Heart left ventricle (tissue), 16 donors: ENCODE data around the gene TMIE. TPM values are rescaled to one million over a fixed set of nuclear protein-coding genes. Genes with fewer than 3 reads are reported as not detected.
A peak's percentile ranks its signal among the peaks of the same experiment; 100 is the strongest.

Experiments
- ATAC-seq, 4 donors: fragments of 200-7000 bp; cut with Tn5 transposase; one replicate each; pipeline ENCODE4 v1.9.1; 2020 to 2022; ENCODE audit warnings: moderate library complexity in 4 of 4, mild to moderate bottlenecking in 3 of 4, moderate number of reproducible peaks in 1 of 4
- DNase-seq, 5 donors: peaks; one replicate each; pipeline ENCODE4 v3.0.0-alpha.2; 2020
- H3K27ac ChIP-seq, 12 donors: fragments of 200-600 bp; sonication (generic) in 4 of 12; one replicate each; pipeline versions ENCODE4 v1.5.0 to v1.8.0; 2016 to 2022; ENCODE audit warnings: mild to moderate bottlenecking in 2 of 12
- H3K27me3 ChIP-seq, 9 donors: fragments of 200-600 bp; sonication (generic) in 2 of 9; one replicate each; pipeline versions ENCODE4 v1.5.1 to v1.8.0; 2016 to 2022; ENCODE audit warnings: mild to moderate bottlenecking in 3 of 9
- H3K36me3 ChIP-seq, 9 donors: fragments of 200-600 bp; sonication (generic) in 2 of 9; one replicate each; pipeline versions ENCODE4 v1.5.0 to v1.8.0; 2018 to 2022; ENCODE audit warnings: mild to moderate bottlenecking in 2 of 9
- H3K4me1 ChIP-seq, 12 donors: fragments of 200-600 bp; sonication (generic) in 4 of 12; one replicate each; pipeline versions ENCODE4 v1.5.0 to v1.8.0; 2016 to 2022; ENCODE audit warnings: mild to moderate bottlenecking in 3 of 12
- H3K4me3 ChIP-seq, 12 donors: fragments of 200-600 bp; sonication (generic) in 4 of 12; one replicate each; pipeline versions ENCODE4 v1.5.0 to v1.8.0; 2017 to 2022; ENCODE audit warnings: mild to moderate bottlenecking in 9 of 12, moderate library complexity in 4 of 12
- H3K9me3 ChIP-seq, 12 donors: fragments of 200-600 bp; sonication (generic) in 4 of 12; one replicate each; pipeline versions ENCODE4 v1.5.0 to v1.8.0; 2016 to 2022; ENCODE audit warnings: mild to moderate bottlenecking in 1 of 12
- POLR2A ChIP-seq, 2 donors: fragments of 450-650 bp; IDR thresholded peaks; one replicate each; pipeline ENCODE4 v1.6.1; 2017; ENCODE audit warnings: antibody characterized with exemption in 2 of 2, mild to moderate bottlenecking in 2 of 2, moderate library complexity in 2 of 2
- WGBS, 4 donors: extraction: QIAGEN DNeasy Blood & Tissue Kit in 2 of 4; methylation state at CpG; one replicate each; pipeline versions ENCODE4 v1.1.5 to v1.1.7; 2013 to 2018; 5-methylcytosine and 5-hydroxymethylcytosine counted together
- intact Hi-C, 10 donors: fragments of 100-400 bp; cut with DNase I; formaldehyde crosslinking; loops; one replicate each; pipeline versions ENCODE4 v1.11.1 to v1.14.2; 2022
- polyA plus RNA-seq, 2 donors: library from polyadenylated mRNA; stranded (reverse); fragments of 200-250 nt; gene quantifications; one replicate each; pipeline ENCODE4 v1.2.3, GENCODE V29; 2013
- total RNA-seq, 9 donors: library from RNA; depleted of rRNA in 2 of 9; stranded (reverse); fragments of >200 nt in 2 of 9; fragmentation: NEBNext Ultra II Directional in 3 of 9; extraction: Animal tissue kit (Norgen Biotek cat#: 25700) in 3 of 9; gene quantifications; one replicate each; pipeline versions ENCODE4 v1.1.0 to v1.2.4, GENCODE V29; 2016 to 2023
- TF ChIP-seq, protein P1 (sequence below), 12 donors: fragments of 200-600 bp; sonication (generic) in 4 of 12; IDR thresholded peaks; one replicate each; pipeline versions ENCODE4 v1.5.0 to v1.8.0; 2018 to 2022; ENCODE audit warnings: antibody characterized with exemption in 12 of 12, mild to moderate bottlenecking in 5 of 12
- donor health status: ischemic (EF 13 %, LVEDD 7.1; RV severe dilation, severe dysfunction).
- donor health status: healthy with polysubstance abuse.
- donor health status: DM: no; HTN: yes; CAD: no.
- donor health status: DM: no; HTN: no; CAD: no.
- donor health status: ischemic (EF 25% LVEDD 6.9; RV normal size, moderate dysfunction).
- donor health status: ischemic (EF 25% LVEDD 5.7; RV mildly dilated, moderate dysfunction).
- donor health status: healthy.
- donor health status: DM: yes; HTN: yes; CAD: no.
- donor health status: ischemic (EF 35%, LVEDD 5.7; RV mildly dilated, moderate dysfunction).
- donor health status: nonischemic (EF 11% LVEDD 7.7; RV severe dilation, severe dysfunction).
- donor health status: DM: yes; HTN: yes; CAD: no.
- donor health status: PGD.
- donor health status: ischemic (EF 29% LVEDD 5.4; RV normal size, mild dysfunction).
- donor health status: nonischemic (EF 23%, LVEDD 6.1; RV moderate dilation, normal function).

TMIE gene
- total and polyA plus RNA-seq, 11 donors, result 0.46 to 0.95 (median 0.61) TPM; not detected in 1

DNA sequence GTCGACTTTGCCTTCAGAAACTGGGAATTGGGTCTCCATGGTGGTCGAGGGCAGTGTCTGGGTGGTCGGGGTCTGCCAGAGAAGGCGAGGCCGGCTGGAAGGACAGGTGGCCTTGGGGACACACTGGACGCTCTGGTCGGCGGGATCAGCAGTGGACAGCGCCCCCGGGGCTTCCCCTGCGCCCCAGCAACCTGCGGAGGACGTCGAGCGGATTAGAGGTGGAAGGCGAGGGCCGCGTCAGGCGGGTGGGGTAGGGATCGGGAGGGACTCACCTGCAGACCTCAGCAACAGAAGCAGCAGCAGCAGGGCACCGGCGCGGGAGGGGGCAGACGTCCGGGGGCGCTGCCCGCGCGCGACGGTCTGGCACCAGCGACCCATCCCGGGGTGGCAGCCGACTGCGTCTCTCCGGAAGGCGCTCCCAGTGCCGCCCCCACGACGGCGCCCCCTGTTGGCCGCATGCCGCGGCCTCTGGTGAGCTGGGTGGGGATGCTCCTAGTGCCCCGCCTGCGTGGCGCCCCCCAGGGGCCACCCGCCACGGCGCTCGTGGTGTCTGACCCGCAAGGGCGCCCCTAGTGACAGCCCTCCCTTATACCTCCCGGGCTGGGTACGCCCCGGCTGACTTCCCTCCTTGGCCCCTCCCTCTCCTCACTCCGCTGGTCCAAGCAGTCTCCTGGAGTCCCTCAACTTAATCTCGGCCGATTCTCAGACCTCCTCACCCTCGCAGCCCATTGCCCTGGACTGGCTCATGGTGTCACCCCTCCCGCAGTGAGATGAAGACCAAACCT, 16.4 kb downstream of the TMIE start, which contains the start of gene PRSS50:
PRSS50 (minus strand) TSS at position 423 of the 785 bp plus-strand sequence; CDS start at position 378, 45 bp downstream.
- H3K4me1 ChIP-seq, result peaks cover 0 to 7% (median 0%) of the 10 kb centered on the region in 12 donors
- 42 to 63% (median 53%) methylated on average over 24 to 61 of the region's 61 CpGs for WGBS, 4 donors
- intact Hi-C loops, result loop anchor here in 1 of 10 donors (10.0 kb wide), 1 partner anchor 117 kb away; no protein-coding TSS in a partner anchor
- H3K9me3 ChIP-seq, result peaks cover 0 to 3% (median 0%) of the 10 kb centered on the region in 12 donors
- DNase-seq, result peak in 1 of 5 donors; percentile 64
- H3K4me3 ChIP-seq, result no peak within 1 kb of the TSS
- peaks cover 0 to 16% (median 5%) of the 10 kb centered on the region in 9 donors for H3K27me3 ChIP-seq
- TF ChIP-seq, protein P1, sequence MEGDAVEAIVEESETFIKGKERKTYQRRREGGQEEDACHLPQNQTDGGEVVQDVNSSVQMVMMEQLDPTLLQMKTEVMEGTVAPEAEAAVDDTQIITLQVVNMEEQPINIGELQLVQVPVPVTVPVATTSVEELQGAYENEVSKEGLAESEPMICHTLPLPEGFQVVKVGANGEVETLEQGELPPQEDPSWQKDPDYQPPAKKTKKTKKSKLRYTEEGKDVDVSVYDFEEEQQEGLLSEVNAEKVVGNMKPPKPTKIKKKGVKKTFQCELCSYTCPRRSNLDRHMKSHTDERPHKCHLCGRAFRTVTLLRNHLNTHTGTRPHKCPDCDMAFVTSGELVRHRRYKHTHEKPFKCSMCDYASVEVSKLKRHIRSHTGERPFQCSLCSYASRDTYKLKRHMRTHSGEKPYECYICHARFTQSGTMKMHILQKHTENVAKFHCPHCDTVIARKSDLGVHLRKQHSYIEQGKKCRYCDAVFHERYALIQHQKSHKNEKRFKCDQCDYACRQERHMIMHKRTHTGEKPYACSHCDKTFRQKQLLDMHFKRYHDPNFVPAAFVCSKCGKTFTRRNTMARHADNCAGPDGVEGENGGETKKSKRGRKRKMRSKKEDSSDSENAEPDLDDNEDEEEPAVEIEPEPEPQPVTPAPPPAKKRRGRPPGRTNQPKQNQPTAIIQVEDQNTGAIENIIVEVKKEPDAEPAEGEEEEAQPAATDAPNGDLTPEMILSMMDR (IDR thresholded peaks at IDR 0.05), result peak in 7 of 12 donors; percentile 13 to 41 (median 21)
- TF ChIP-seq POLR2A (IDR thresholded peaks at IDR 0.05), result no peak
- no peak within 1 kb of the TSS for H3K27ac ChIP-seq
- peak in 1 of 4 donors; percentile 8 for ATAC-seq
- H3K36me3 ChIP-seq, result no peaks in the 10 kb centered on the region

DNA sequence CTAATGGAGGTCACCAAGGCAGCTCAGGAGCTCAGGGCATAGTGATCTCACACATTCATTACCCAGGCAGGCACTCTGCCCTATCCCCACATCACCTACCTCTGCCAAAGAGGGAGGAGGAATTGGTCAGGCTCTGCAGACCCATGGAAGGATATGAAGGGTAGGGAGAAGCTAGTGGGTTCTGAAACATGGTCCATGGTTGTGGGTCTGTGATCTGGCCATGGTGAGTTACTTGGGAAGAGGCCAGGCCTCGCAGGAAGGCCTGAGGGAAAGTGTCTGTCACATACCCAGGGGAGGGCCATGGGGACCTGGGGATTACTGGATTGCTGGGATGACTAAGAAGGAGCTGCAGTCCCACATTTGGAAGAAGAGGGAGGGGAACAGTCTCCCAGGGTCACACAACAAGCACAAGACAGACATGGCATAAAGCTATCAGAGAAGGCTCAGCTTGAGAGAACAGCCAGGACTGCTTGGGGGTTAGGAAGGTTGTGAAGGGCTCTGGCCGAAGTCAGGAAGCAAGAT, 17.9 kb downstream of the TMIE start:
- TF ChIP-seq, protein P1 (IDR thresholded peaks at IDR 0.05), result no peak
- no peak for TF ChIP-seq POLR2A (IDR thresholded peaks at IDR 0.05)
- H3K27ac ChIP-seq, result no peak overlapping the region
- H3K36me3 ChIP-seq, result no peaks in the 10 kb centered on the region
- 67 to 85% (median 84%) methylated on average over 2 of the region's 2 CpGs for WGBS, 4 donors
- no peak for DNase-seq
- no peak for ATAC-seq
- H3K9me3 ChIP-seq, result peaks cover 0 to 3% (median 0%) of the 10 kb centered on the region in 12 donors
- peaks cover 0 to 16% (median 5%) of the 10 kb centered on the region in 9 donors for H3K27me3 ChIP-seq
- no peak overlapping the region for H3K4me3 ChIP-seq
- peaks cover 0 to 7% (median 0%) of the 10 kb centered on the region in 12 donors for H3K4me1 ChIP-seq
- intact Hi-C loops, result loop anchor here in 1 of 10 donors (10.0 kb wide), 1 partner anchor 116 kb away; no protein-coding TSS in a partner anchor

DNA sequence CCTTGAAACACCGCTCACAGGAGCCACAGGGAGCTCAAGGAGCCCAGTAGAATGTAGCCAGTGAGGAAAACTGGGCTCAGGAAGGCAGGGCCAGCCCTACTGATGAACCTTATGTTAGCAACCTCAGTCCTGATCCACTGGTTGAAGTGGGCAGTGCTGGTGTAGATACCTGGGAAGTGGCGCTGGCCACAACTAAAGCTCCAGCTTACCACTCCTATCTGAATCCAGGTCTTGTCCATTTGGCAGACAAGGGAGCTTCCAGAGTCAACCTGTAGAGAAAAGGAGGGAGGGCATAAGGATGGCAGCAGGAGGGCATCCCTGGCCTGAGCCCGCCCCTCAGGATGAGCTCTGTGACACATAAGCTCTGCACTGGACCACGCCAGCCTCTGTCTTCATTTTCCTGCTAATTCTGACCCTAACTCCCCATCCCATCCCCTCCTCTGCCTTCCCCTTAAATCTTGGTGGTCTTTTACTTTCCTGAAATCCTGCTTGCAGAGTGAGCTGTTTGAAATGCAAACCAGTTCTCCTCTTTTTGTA, 18.6 kb downstream of the TMIE start:
- Histone ChIP-seq H3K4me1 (peaks cover 0 to 7% (median 0%) of the 10 kb centered on the region in 12 donors), H3K27me3 (peaks cover 0 to 16% (median 5%) of the 10 kb centered on the region in 9 donors), H3K27ac (no peak overlapping the region), H3K9me3 (peaks cover 0 to 3% (median 0%) of the 10 kb centered on the region in 12 donors), H3K36me3 (no peaks in the 10 kb centered on the region), H3K4me3 (no peak overlapping the region)
- WGBS, 4 donors, result 81 to 94% (median 83%) methylated on average over 4 of the region's 4 CpGs
- ATAC-seq (no peak), DNase-seq (no peak)
- intact Hi-C loops, result loop anchor here in 2 of 10 donors (5.0 to 10.0 kb wide), 2 partner anchors 107 to 115 kb away; no protein-coding TSS in a partner anchor
- TF ChIP-seq, protein P1 (IDR thresholded peaks at IDR 0.05), result no peak
- no peak for TF ChIP-seq POLR2A (IDR thresholded peaks at IDR 0.05)
